K562 (cell line): ENCODE data around the gene SLC13A3. TPM values are rescaled to one million over a fixed set of nuclear protein-coding genes. Genes with fewer than 3 reads are reported as not detected.

Experiments used
- ATAC-seq: fragments of 200-7000 bp; cut with Tn5 transposase; 3 replicates; pipeline ENCODE4 v1.9.1; 2020; ENCODE audit warnings: moderate library complexity
- BruUV-seq: library from RNA; stranded (reverse); fragments of 400-500 nt; replicated peaks from 2 replicates; lab custom pipeline; 2021; lab: Mats Ljungman, UMichigan
- CTCF ChIA-PET: fragments of 300-600 bp; formaldehyde crosslinking; extraction: SDS; loops from one replicate; lab custom pipeline; 2021; ENCODE audit warnings: low intra/inter-chr PET ratio; lab: Yijun Ruan, JAX
- POLR2A ChIA-PET: fragments of 300-600, 350-650 bp; sonication (Branson Sonifier 250); formaldehyde crosslinking; extraction: SDS; loops from one replicate; lab custom pipeline; 2021; ENCODE audit warnings: antibody characterized with exemption, inconsistent platforms; lab: Yijun Ruan, JAX
- DNase-seq, 4 experiments: peaks; one replicate each; pipeline versions ENCODE4 v3.0.0 to v3.0.0-alpha.2; 2011 to 2018; ENCODE audit warnings: low spot score in 3 of 4, mixed read lengths in 3 of 4; ENCODE audit errors: extremely low read depth in 1 of 4
- FAIRE-seq: peaks from 2 replicates; lab custom pipeline; 2011; peaks lifted over from hg19 to GRCh38; lab: Jason Lieb, UNC
- H2AFZ ChIP-seq: 2 replicates; pipeline ENCODE4 v1.6.0; 2011; ENCODE audit warnings: low read depth, low read length, control low read depth, inconsistent platforms
- H3K27ac ChIP-seq: fragments of 200-600 bp; 3 replicates; pipeline ENCODE4 v1.8.0; 2011; ENCODE audit warnings: low read depth, mild to moderate bottlenecking, control low read depth, inconsistent platforms, low read length, moderate library complexity, mixed read lengths; ENCODE audit errors: extremely low read depth
- H3K27me3 ChIP-seq, 2 experiments: fragments of 300-600 bp in 1 of 2; 2 replicates in 1 of 2; 3 replicates in 1 of 2; pipeline versions ENCODE4 v1.6.0 to v1.8.0; 2011; ENCODE audit warnings: inconsistent platforms in 2 of 2, low read length in 2 of 2, mild to moderate bottlenecking in 1 of 2, mixed read lengths in 1 of 2, moderate library complexity in 1 of 2; ENCODE audit not compliant: control insufficient read depth in 2 of 2, insufficient read depth in 2 of 2
- H3K36me3 ChIP-seq: fragments of 300-600 bp; 3 replicates; pipeline ENCODE4 v1.8.0; 2011; ENCODE audit warnings: mild to moderate bottlenecking, low read length, inconsistent platforms; ENCODE audit not compliant: control insufficient read depth, insufficient read depth
- H3K4me1 ChIP-seq, 2 experiments: fragments of 200-600 bp in 1 of 2; replicated peaks in 1 of 2; 2 replicates in 1 of 2; 3 replicates in 1 of 2; pipeline versions ENCODE4 v1.5.1 to v1.8.0; 2011; ENCODE audit warnings: inconsistent platforms in 2 of 2, low read length in 2 of 2, mild to moderate bottlenecking in 1 of 2, mixed read lengths in 1 of 2, moderate library complexity in 1 of 2; ENCODE audit not compliant: control insufficient read depth in 2 of 2, insufficient read depth in 2 of 2
- H3K4me2 ChIP-seq: 2 replicates; pipeline ENCODE4 v1.6.1; 2011; ENCODE audit warnings: low read length, control low read depth, inconsistent platforms, mixed read lengths; ENCODE audit not compliant: insufficient read depth
- H3K4me3 ChIP-seq: fragments of 200-600 bp; sonication (generic), shearing (Covaris generic); 2 replicates; pipeline ENCODE4 v1.5.1; 2016; ENCODE audit warnings: control low read depth, inconsistent platforms
- H3K79me2 ChIP-seq: fragments of 200-600 bp; 3 replicates; pipeline ENCODE4 v1.8.0; 2011; ENCODE audit warnings: low read length, inconsistent platforms; ENCODE audit not compliant: control insufficient read depth, insufficient read depth
- H3K9ac ChIP-seq, 2 experiments: 2 replicates each; pipeline versions ENCODE4 v1.6.0 to v1.6.1; 2011; ENCODE audit warnings: low read depth in 2 of 2, low read length in 2 of 2, control low read depth in 1 of 2, inconsistent platforms in 1 of 2, mild to moderate bottlenecking in 1 of 2, mixed read lengths in 1 of 2; ENCODE audit not compliant: insufficient read depth in 1 of 2
- H3K9me1 ChIP-seq: one replicate; pipeline ENCODE4 v1.6.0; 2011; ENCODE audit warnings: inconsistent platforms, mild to moderate bottlenecking, low read length, moderate library complexity; ENCODE audit not compliant: control insufficient read depth, insufficient read depth
- H3K9me3 ChIP-seq: replicated peaks from 2 replicates; pipeline ENCODE4 v1.5.1; 2011; ENCODE audit warnings: low read depth, low read length, inconsistent platforms; ENCODE audit not compliant: control insufficient read depth, insufficient read depth
- H4K20me1 ChIP-seq: replicated peaks from 2 replicates; pipeline ENCODE4 v1.6.1; 2011; ENCODE audit warnings: low read length, inconsistent platforms, mixed read lengths; ENCODE audit not compliant: control insufficient read depth, insufficient read depth
- CEBPB ChIP-seq: fragments of 450-650 bp; IDR thresholded peaks from 2 replicates; pipeline ENCODE4 v1.6.1; 2016; ENCODE audit warnings: missing genetic modification characterization, missing compliant biosample characterization
- CEBPG ChIP-seq, 3 experiments: fragments of 200-800 bp in 1 of 3; sonication (Bioruptor generic) in 1 of 3; sonication (generic) in 1 of 3; formaldehyde crosslinking in 1 of 3; IDR thresholded peaks in 2 of 3; conservative IDR thresholded peaks in 1 of 3; 2 replicates each; pipeline versions ENCODE4 v1.6.1 to v1.8.0; 2016 to 2022; ENCODE audit warnings: missing compliant biosample characterization in 2 of 3, missing genetic modification characterization in 2 of 3, mild to moderate bottlenecking in 1 of 3, missing genetic modification reagents in 1 of 3
- EHMT2 ChIP-seq: fragments of 450-650 bp; IDR thresholded peaks from 2 replicates; pipeline ENCODE4 v1.6.1; 2018; ENCODE audit warnings: antibody characterized with exemption
- GTF2F1 ChIP-seq: IDR thresholded peaks from 2 replicates; pipeline ENCODE4 v1.6.1; 2011; ENCODE audit warnings: low read depth, low read length, improper control_type of control experiment
- HDAC2 ChIP-seq: fragments of 450-650 bp; IDR thresholded peaks from 2 replicates; pipeline ENCODE4 v1.6.1; 2016; ENCODE audit warnings: mild to moderate bottlenecking
- KDM4B ChIP-seq, 2 experiments: fragments of 450-650 bp in 1 of 2; sonication (generic) in 1 of 2; IDR thresholded peaks; 2 replicates each; pipeline ENCODE4 v1.6.1; 2016 to 2017; ENCODE audit warnings: borderline replicate concordance in 2 of 2, antibody characterized with exemption in 1 of 2, low read depth in 1 of 2, mild to moderate bottlenecking in 1 of 2
- MIER1 ChIP-seq: fragments of 450-650 bp; IDR thresholded peaks from 2 replicates; pipeline ENCODE4 v1.6.1; 2016; ENCODE audit warnings: antibody characterized with exemption, mild to moderate bottlenecking, low read depth
- PHF21A ChIP-seq: fragments of 450-650 bp; IDR thresholded peaks from 2 replicates; pipeline ENCODE4 v1.6.1; 2017; ENCODE audit warnings: low read depth, borderline replicate concordance
- PTBP1 ChIP-seq: fragments of 200-400 bp; formaldehyde crosslinking; IDR thresholded peaks from 2 replicates; pipeline ENCODE4 v1.6.1; 2017; ENCODE audit warnings: low read depth, low read length
- THRB ChIP-seq: fragments of 450-650 bp; formaldehyde crosslinking; conservative IDR thresholded peaks from 2 replicates; pipeline ENCODE4 v1.4.0; 2022; ENCODE audit warnings: mild to moderate bottlenecking, missing genetic modification characterization
- U2AF2 ChIP-seq: fragments of 200-400 bp; formaldehyde crosslinking; optimal IDR thresholded peaks from 2 replicates; pipeline ENCODE3; 2017; ENCODE audit warnings: low read depth, mild to moderate bottlenecking, low read length
- WGBS: fragments of 100-300 bp; shearing (Covaris generic); methylation state at CpG from one replicate; pipeline ENCODE4 v1.1.6; 2016; ENCODE audit warnings: low coverage, mixed read lengths; ENCODE audit not compliant: insufficient coverage; ENCODE audit errors: missing lambda C conversion rate; 5-methylcytosine and 5-hydroxymethylcytosine counted together
- in situ Hi-C: fragments of 300-500 bp; cut with MboI; formaldehyde crosslinking; loops from 4 replicates; pipeline ENCODE4 v1.15.0; 2018; ENCODE audit warnings: inconsistent platforms, mixed read lengths
- intact Hi-C: fragments of 100-400 bp; cut with micrococcal nuclease; formaldehyde crosslinking; loops from 2 replicates; pipeline ENCODE4 v1.14.2; 2022
- polyA plus RNA-seq, 8 experiments: library from polyadenylated mRNA; depleted of rRNA in 4 of 8; stranded (reverse) in 5 of 8; unstranded in 3 of 8; fragments of >200 nt; fragmentation: Nextera tagmentation in 2 of 8; fragmentation: Illumina TruSeq in 1 of 8; extraction: Ambion mirVana in 2 of 8; extraction: Trizol in 1 of 8; gene quantifications; 2 replicates each; pipeline versions ENCODE4 v1.2.1 to v1.2.3, GENCODE V29; 2011 to 2014; ENCODE audit warnings: inconsistent platforms in 1 of 8, missing spikeins in 1 of 8
- total RNA-seq, 7 experiments: library from RNA; depleted of rRNA in 6 of 7; stranded (reverse); fragments of >200 nt in 6 of 7; fragmentation: Illumina TruSeq in 2 of 7; extraction: Trizol in 2 of 7; gene quantifications; 2 replicates each; pipeline versions ENCODE4 v1.2.1 to v1.2.3, GENCODE V29; 2011 to 2021; ENCODE audit warnings: low replicate concordance in 1 of 7
- TF ChIP-seq, protein P1 (sequence below), 2 experiments: fragments of 450-650 bp; formaldehyde crosslinking in 1 of 2; IDR thresholded peaks; 2 replicates each; pipeline versions ENCODE4 v1.4.0 to v1.6.1; 2014 to 2020; ENCODE audit warnings: mild to moderate bottlenecking in 2 of 2, borderline replicate concordance in 1 of 2, low read depth in 1 of 2

SLC13A3 gene
- total and polyA plus RNA-seq, 9 of the 15 experiments (the other 6 are each of a cell fraction or from before 2014, with no cell fraction given), result 5.5 to 16.4 (median 8.5) TPM

- H3K9me1 ChIP-seq, result no peaks in the 10 kb centered on the region
- no peaks in the 10 kb centered on the region; a peak in 1 of 5 replicates for H3K27me3 ChIP-seq
- H3K4me3 ChIP-seq, result no peak overlapping the region
- no peaks in the 10 kb centered on the region for H3K79me2 ChIP-seq
- H3K9ac ChIP-seq, result no peak overlapping the region
- CTCF ChIA-PET, result no interaction called here
- no TSS peak for BruUV-seq
- FAIRE-seq (peak; percentile 26), ATAC-seq (no peak), DNase-seq (peak in 1 of 4 experiments; percentile 20)
- no peaks in the 10 kb centered on the region for H4K20me1 ChIP-seq
- H3K4me1 ChIP-seq, result no peaks in the 10 kb centered on the region
- no peak overlapping the region for H2AFZ ChIP-seq
- intact Hi-C loops (loop anchor here (5.0 kb wide), 1 partner anchor 178 kb away; no protein-coding TSS in a partner anchor), in situ Hi-C loops (no loop called here)
- H3K4me2 ChIP-seq, result no peak overlapping the region
- no peaks in the 10 kb centered on the region for H3K9me3 ChIP-seq
- no peaks in the 10 kb centered on the region for H3K36me3 ChIP-seq
- POLR2A ChIA-PET, result interaction anchor here (0.7 to 1.0 kb wide), 2 partner anchors 86 to 153 kb away, joined by 3 to 4 read pairs; no protein-coding TSS in a partner anchor
- H3K27ac ChIP-seq, result no peak overlapping the region
- 21% methylated on average over 2 of the region's 2 CpGs for WGBS
- TF ChIP-seq THRB (CRISPR knock-in tag), result no peak
- TF ChIP-seq MIER1, result peak; percentile 90
- TF ChIP-seq CEBPG (CRISPR knock-in tag; IDR thresholded peaks at IDR 0.05), result no peak
- TF ChIP-seq CEBPG (tag; conservative IDR thresholded peaks at IDR 0.05 in 1 of 2, IDR thresholded peaks at IDR 0.05 in 1 of 2), result peak; percentile 42 to 44; a peak in 2 of 4 replicates
- 0 out of 2 replicates have a peak, but pooled peaks have one; percentile 50 for TF ChIP-seq HDAC2
- TF ChIP-seq PTBP1, result no peak
- peak; percentile 48; the same call in 1 of the 2 replicates for TF ChIP-seq CEBPB
- peak; percentile 97 for TF ChIP-seq EHMT2
- no peak for TF ChIP-seq KDM4B (IDR thresholded peaks at IDR 0.05; ENCODE audit: borderline replicate concordance in 2 of 2, low read depth in 1 of 2)
- no peak for TF ChIP-seq GTF2F1
- TF ChIP-seq, protein P1, sequence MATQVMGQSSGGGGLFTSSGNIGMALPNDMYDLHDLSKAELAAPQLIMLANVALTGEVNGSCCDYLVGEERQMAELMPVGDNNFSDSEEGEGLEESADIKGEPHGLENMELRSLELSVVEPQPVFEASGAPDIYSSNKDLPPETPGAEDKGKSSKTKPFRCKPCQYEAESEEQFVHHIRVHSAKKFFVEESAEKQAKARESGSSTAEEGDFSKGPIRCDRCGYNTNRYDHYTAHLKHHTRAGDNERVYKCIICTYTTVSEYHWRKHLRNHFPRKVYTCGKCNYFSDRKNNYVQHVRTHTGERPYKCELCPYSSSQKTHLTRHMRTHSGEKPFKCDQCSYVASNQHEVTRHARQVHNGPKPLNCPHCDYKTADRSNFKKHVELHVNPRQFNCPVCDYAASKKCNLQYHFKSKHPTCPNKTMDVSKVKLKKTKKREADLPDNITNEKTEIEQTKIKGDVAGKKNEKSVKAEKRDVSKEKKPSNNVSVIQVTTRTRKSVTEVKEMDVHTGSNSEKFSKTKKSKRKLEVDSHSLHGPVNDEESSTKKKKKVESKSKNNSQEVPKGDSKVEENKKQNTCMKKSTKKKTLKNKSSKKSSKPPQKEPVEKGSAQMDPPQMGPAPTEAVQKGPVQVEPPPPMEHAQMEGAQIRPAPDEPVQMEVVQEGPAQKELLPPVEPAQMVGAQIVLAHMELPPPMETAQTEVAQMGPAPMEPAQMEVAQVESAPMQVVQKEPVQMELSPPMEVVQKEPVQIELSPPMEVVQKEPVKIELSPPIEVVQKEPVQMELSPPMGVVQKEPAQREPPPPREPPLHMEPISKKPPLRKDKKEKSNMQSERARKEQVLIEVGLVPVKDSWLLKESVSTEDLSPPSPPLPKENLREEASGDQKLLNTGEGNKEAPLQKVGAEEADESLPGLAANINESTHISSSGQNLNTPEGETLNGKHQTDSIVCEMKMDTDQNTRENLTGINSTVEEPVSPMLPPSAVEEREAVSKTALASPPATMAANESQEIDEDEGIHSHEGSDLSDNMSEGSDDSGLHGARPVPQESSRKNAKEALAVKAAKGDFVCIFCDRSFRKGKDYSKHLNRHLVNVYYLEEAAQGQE (IDR thresholded peaks at IDR 0.05; ENCODE audit: borderline replicate concordance), result peak; percentile 98
- TF ChIP-seq, protein P1 (CRISPR knock-in tag; IDR thresholded peaks at IDR 0.05; ENCODE audit: low read depth), result peak; percentile 87
- peak; percentile 95 for TF ChIP-seq PHF21A
- no peak for TF ChIP-seq U2AF2
Observed at GRCh38 chr20:46523696-46524328, 127.4 kb downstream of the SLC13A3 start.
